PC-3 (cell line): ENCODE results near the gene TREH.

Experiments
- CTCF ChIP-seq: fragments of 300-600 bp; sonication (generic); conservative IDR thresholded peaks from 2 replicates; pipeline ENCODE4 v1.5.1; 2017; ENCODE audit warnings: antibody characterized with exemption, low read depth, mild to moderate bottlenecking, low read length
- EZH2 ChIP-seq: fragments of 300-600 bp; sonication (generic); IDR thresholded peaks from one replicate; pipeline ENCODE4 v1.6.1; 2017; ENCODE audit warnings: antibody characterized with exemption, mild to moderate bottlenecking, low read length; ENCODE audit not compliant: unreplicated experiment

DNA sequence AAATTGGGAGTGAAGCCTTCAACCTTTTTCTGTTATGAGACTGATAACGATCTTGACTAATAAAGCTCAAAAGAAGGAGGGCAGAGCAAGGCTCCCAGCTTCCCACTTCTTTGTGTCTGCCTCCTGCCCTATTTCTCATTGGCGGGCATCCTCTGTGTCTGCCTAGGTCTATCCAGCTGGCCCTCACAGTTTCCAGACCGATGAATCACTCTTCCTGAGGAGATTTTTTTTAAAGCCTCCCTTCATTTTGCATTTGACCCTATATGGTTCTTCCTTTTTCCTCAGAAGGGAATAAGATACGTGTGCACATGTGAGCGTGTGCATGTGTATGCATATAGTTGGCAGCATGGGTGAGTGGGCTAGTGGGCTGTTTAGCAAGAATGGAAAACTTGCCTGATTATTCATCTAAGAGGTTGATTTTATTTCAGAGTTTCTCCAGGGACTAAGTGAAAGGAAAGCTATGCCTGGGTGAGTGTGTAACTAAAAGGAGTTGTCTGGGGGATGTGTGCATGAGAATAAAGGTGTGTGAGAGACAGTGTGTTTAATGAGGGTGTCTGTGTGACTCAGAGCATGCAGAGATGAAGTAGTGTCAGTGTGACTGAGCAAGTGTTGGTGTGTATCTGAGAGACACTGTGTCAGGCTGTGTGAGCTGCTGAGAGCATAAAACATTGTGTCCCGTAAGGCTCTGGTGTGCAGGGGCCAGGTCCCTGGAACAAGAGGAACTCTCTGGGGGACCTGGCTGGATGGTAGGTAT lies 59.8 kb downstream of the TREH start:
- TF ChIP-seq CTCF = no peak
- no peak for TF ChIP-seq EZH2
